SK-N-SH (cell line): ENCODE data around the gene RAP1GAP. TPM values are rescaled to one million over a fixed set of nuclear protein-coding genes. Genes with fewer than 3 reads are reported as not detected.
A peak's percentile ranks its signal among the peaks of the same experiment; 100 is the strongest.

Experiments used
- CTCF ChIA-PET: fragments of 300-600, 350-600 bp; formaldehyde crosslinking; extraction: SDS; loops from one replicate; lab custom pipeline; 2021; lab: Yijun Ruan, JAX
- POLR2A ChIA-PET: fragments of 350-600 bp; sonication (Branson Sonifier 250); formaldehyde crosslinking; extraction: SDS; loops from one replicate; lab custom pipeline; 2020; ENCODE audit warnings: antibody characterized with exemption, inconsistent platforms; lab: Yijun Ruan, JAX
- DNase-seq: peaks from one replicate; pipeline ENCODE4 v3.0.0; 2012
- H2AFZ ChIP-seq: fragments of 200-600 bp; sonication (generic); 2 replicates; pipeline ENCODE4 v1.8.1; 2016; ENCODE audit warnings: antibody characterized with exemption, mild to moderate bottlenecking, low read depth
- H3F3A ChIP-seq: fragments of 200-600 bp; sonication (generic); replicated peaks from 2 replicates; pipeline ENCODE3; 2016; ENCODE audit warnings: antibody characterized with exemption, mild to moderate bottlenecking; ENCODE audit not compliant: insufficient read depth
- H3K27ac ChIP-seq, 2 experiments: fragments of 200-500 bp in 1 of 2; fragments of 200-600 bp in 1 of 2; sonication (Bioruptor generic) in 1 of 2; sonication (generic), shearing (Covaris generic) in 1 of 2; 2 replicates each; pipeline versions ENCODE4 v1.5.1 to v1.6.1; 2014 to 2016; ENCODE audit warnings: low read depth in 2 of 2, inconsistent platforms in 1 of 2, low read length in 1 of 2, mild to moderate bottlenecking in 1 of 2, mixed read lengths in 1 of 2
- H3K27me3 ChIP-seq: fragments of 200-600 bp; sonication (generic), shearing (Covaris generic); 2 replicates; pipeline ENCODE4 v1.6.1; 2016; ENCODE audit warnings: mixed run types; ENCODE audit not compliant: insufficient read depth
- H3K36me3 ChIP-seq, 2 experiments: fragments of 200-500 bp in 1 of 2; fragments of 200-600 bp in 1 of 2; sonication (Bioruptor generic) in 1 of 2; sonication (generic) in 1 of 2; replicated peaks in 1 of 2; 2 replicates each; pipeline versions ENCODE3 to v1.5.1; 2014 to 2016; ENCODE audit warnings: low read length in 1 of 2, mild to moderate bottlenecking in 1 of 2; ENCODE audit not compliant: insufficient read depth in 2 of 2, control insufficient read depth in 1 of 2
- H3K4me1 ChIP-seq, 2 experiments: fragments of 200-500 bp in 1 of 2; fragments of 200-600 bp in 1 of 2; sonication (Bioruptor generic) in 1 of 2; sonication (generic), shearing (Covaris generic) in 1 of 2; 2 replicates each; pipeline versions ENCODE4 v1.5.1 to v1.6.1; 2014 to 2016; ENCODE audit warnings: low read depth in 1 of 2, low read length in 1 of 2, mixed run types in 1 of 2; ENCODE audit not compliant: insufficient read depth in 2 of 2, control insufficient read depth in 1 of 2
- H3K4me2 ChIP-seq: fragments of 200-600 bp; sonication (generic), shearing (Covaris generic); 2 replicates; pipeline ENCODE4 v1.6.1; 2017; ENCODE audit warnings: mixed run types
- H3K4me3 ChIP-seq, 2 experiments: fragments of 200-500 bp in 1 of 2; fragments of 200-600 bp in 1 of 2; sonication (Bioruptor generic) in 1 of 2; sonication (generic), shearing (Covaris generic) in 1 of 2; 2 replicates each; pipeline versions ENCODE4 v1.5.1 to v1.8.1; 2014 to 2016; ENCODE audit warnings: low read depth in 2 of 2, inconsistent platforms in 1 of 2, low read length in 1 of 2, mild to moderate bottlenecking in 1 of 2, mixed read lengths in 1 of 2, moderate library complexity in 1 of 2
- H3K79me2 ChIP-seq: fragments of 200-600 bp; sonication (generic); 2 replicates; pipeline ENCODE4 v1.8.1; 2017; ENCODE audit warnings: mild to moderate bottlenecking; ENCODE audit not compliant: insufficient read depth
- H3K9ac ChIP-seq: fragments of 200-600 bp; sonication (generic); 2 replicates; pipeline ENCODE4 v1.6.1; 2017; ENCODE audit warnings: mixed run types
- H3K9me2 ChIP-seq: fragments of 200-600 bp; sonication (generic); 2 replicates; pipeline ENCODE4 v1.6.1; 2017; ENCODE audit warnings: mixed run types
- H3K9me3 ChIP-seq: fragments of 200-600 bp; sonication (generic); 2 replicates; pipeline ENCODE4 v1.6.1; 2017; ENCODE audit warnings: mixed run types, mild to moderate bottlenecking, moderate library complexity
- H4K20me1 ChIP-seq: fragments of 200-600 bp; sonication (generic); 2 replicates; pipeline ENCODE4 v1.6.1; 2017; ENCODE audit warnings: mild to moderate bottlenecking, mixed run types; ENCODE audit not compliant: insufficient read depth
- CHD2 ChIP-seq: fragments of 150-350 bp; IDR thresholded peaks from 2 replicates; pipeline ENCODE4 v1.6.1; 2018; ENCODE audit warnings: low read length; ENCODE audit not compliant: partially characterized antibody
- CTCF ChIP-seq: fragments of 200-600 bp; sonication (generic); IDR thresholded peaks from 2 replicates; pipeline ENCODE4 v1.6.1; 2017; ENCODE audit warnings: antibody characterized with exemption, mild to moderate bottlenecking, moderate library complexity
- GATA2 ChIP-seq: sonication (generic); formaldehyde crosslinking; IDR thresholded peaks from 2 replicates; pipeline ENCODE4 v1.5.0; 2020; ENCODE audit warnings: mild to moderate bottlenecking, missing genetic modification reagents
- NFIC ChIP-seq: IDR thresholded peaks from 2 replicates; pipeline ENCODE4 v1.4.0; 2012; ENCODE audit warnings: borderline replicate concordance
- WGBS: methylation state at CpG from one replicate; pipeline ENCODE4 v1.1.6; 2017; ENCODE audit warnings: low lambda C conversion rate; 5-methylcytosine and 5-hydroxymethylcytosine counted together
- polyA plus RNA-seq, 3 experiments: library from polyadenylated mRNA; depleted of rRNA; stranded (reverse); fragments of >200 nt; gene quantifications; 2 replicates each; pipeline ENCODE4 v1.2.3, GENCODE V29; 2012
- TF ChIP-seq, protein P1 (sequence below): IDR thresholded peaks from 2 replicates; pipeline ENCODE4 v1.4.0; 2012; ENCODE audit warnings: low read depth, borderline replicate concordance

RAP1GAP gene
- polyA plus RNA-seq, 1 of the 3 experiments (the other 2 are of a cell fraction): 0.99 TPM

DNA sequence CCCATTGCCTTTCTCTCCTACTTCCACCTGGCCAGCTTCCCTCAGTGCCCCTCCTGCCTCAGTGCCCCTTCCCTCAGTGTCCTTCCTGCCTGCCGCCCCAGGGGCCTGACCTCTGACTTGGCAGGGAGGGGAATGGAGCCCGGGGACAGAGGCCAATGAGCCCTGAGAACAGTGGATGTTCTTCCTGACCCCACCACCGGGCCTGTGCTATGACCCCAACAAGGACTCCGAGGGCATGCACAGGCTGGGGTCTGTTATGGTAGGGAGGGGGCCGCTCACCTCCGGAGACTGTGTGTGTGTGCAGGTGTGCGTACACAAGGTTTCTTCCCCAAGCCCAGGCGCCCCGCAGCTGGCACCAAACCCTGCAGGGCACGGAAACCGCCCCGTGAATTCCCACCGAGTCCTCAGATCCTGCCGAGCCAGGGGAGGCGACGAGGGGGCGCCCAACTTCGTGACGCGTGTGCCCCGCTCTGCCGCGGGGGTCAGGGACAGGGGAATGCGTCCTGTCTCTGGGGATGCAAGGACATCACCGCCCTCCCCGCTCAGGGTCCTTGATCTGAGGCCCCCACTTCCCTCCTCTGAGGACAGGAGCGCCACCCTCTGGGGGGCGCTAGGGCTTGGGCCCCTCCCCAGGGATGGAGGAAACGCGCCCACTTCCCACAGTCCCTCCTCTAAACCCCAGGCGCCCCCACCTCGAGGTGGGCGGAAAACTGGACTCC, 766 bp downstream of the RAP1GAP start:
- Histone ChIP-seq H3K27me3 (peaks cover 8% of the 10 kb centered on the region; the same call in 1 of the 2 replicates), H2AFZ (no peak overlapping the region), H3K4me3 (peak overlapping the region in 1 of 2 experiments; percentile 44; a peak in 2 of 4 replicates), H3K9me2 (no peaks in the 10 kb centered on the region), H3K9ac (no peak overlapping the region), H4K20me1 (peaks cover 7% of the 10 kb centered on the region; the same call in 1 of the 2 replicates), H3K4me2 (peak overlapping the region; percentile 71; the same call in 1 of the 2 replicates), H3F3A (no peaks in the 10 kb centered on the region), H3K79me2 (no peaks in the 10 kb centered on the region), H3K27ac (no peak overlapping the region), H3K36me3 (no peaks in the 10 kb centered on the region), H3K4me1 (peaks cover 9 to 25% of the 10 kb centered on the region in 2 experiments; a peak in 3 of 4 replicates), H3K9me3 (no peaks in the 10 kb centered on the region)
- POLR2A ChIA-PET: no interaction called here
- DNase-seq: peak; percentile 65
- no peak for TF ChIP-seq GATA2 (CRISPR knock-in tag)
- peak; percentile 22 for TF ChIP-seq CTCF
- WGBS: 35% methylated on average over 10 of the region's 33 CpGs
- CTCF ChIA-PET: interaction anchor here (0.6 to 1.8 kb wide), 5 partner anchors 8 to 295 kb away, joined by 3 to 11 read pairs (median 3); no protein-coding TSS in a partner anchor

- H3K27me3 ChIP-seq: peaks cover 8% of the 10 kb centered on the region; the same call in 1 of the 2 replicates
- no peaks in the 10 kb centered on the region for H3F3A ChIP-seq
- no peaks in the 10 kb centered on the region for H3K9me2 ChIP-seq
- ChIA-PET POLR2A (no interaction called here), CTCF (interaction anchor here (1.2 to 1.8 kb wide), 2 partner anchors 9 to 296 kb away, joined by 3 to 6 read pairs; no protein-coding TSS in a partner anchor)
- no peak overlapping the region for H3K4me3 ChIP-seq
- no peak overlapping the region for H3K27ac ChIP-seq
- no peak overlapping the region for H3K4me2 ChIP-seq
- H3K9ac ChIP-seq: no peak overlapping the region
- WGBS: 96% methylated on average over 9 of the region's 11 CpGs
- H2AFZ ChIP-seq: no peak overlapping the region
- TF ChIP-seq NFIC (no peak), CHD2 (no peak)
- TF ChIP-seq, protein P1, sequence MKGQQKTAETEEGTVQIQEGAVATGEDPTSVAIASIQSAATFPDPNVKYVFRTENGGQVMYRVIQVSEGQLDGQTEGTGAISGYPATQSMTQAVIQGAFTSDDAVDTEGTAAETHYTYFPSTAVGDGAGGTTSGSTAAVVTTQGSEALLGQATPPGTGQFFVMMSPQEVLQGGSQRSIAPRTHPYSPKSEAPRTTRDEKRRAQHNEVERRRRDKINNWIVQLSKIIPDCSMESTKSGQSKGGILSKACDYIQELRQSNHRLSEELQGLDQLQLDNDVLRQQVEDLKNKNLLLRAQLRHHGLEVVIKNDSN: no peak
- no peaks in the 10 kb centered on the region for H3K36me3 ChIP-seq
- peaks cover 3 to 17% of the 10 kb centered on the region in 2 experiments; a peak in 2 of 4 replicates for H3K4me1 ChIP-seq
- H3K9me3 ChIP-seq: no peaks in the 10 kb centered on the region
- H4K20me1 ChIP-seq: peaks cover 7% of the 10 kb centered on the region; the same call in 1 of the 2 replicates
- no peak for DNase-seq
- H3K79me2 ChIP-seq: no peaks in the 10 kb centered on the region
Observed at GRCh38 chr1:21667348-21668231, 1.6 kb downstream of the RAP1GAP start.
